ENCODE measurements around the gene MARCHF9. TPM values are rescaled to one million over a fixed set of nuclear protein-coding genes. Genes with fewer than 3 reads are reported as not detected.

The MARCHF9 gene
- total RNA-seq, 2 experiments from 2014 or later: 18.2 to 19.2 TPM

DNA sequence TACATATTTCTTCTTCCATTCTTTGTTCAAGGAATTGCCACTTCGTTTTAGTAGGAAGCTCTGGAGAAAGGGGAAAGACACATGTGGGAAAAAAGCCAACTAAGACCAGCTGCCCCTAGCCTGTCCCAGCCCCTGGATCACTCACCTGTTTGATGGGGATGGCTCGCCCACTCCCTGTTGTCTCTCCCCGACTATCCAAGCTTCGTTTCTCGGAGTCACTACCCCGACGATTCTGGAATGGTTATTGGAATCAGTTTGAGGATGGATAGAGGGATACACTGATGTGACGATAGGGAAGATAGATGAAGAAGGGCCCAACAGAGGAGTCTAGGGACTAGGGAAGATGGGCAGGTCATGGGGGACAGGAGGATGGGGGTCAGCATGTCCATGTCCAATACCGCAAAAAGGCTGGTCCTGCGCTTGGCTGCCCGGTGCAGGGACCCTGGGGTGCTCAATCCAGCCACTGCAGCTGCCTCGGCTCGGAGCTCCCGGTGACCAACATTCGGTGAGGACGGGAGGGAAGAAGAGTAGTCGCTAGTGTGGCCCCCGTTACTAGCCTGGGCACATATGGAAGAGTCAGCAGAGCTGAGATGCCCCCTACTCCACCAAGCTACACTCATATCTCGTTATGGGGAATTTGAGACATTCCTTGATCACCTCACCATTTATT lies 23.4 kb upstream of the MARCHF9 start:
- no peak overlapping the region for H3K27ac Mint-ChIP-seq
- no peaks in the 10 kb centered on the region for H3K27me3 Mint-ChIP-seq
- peaks cover 3% of the 10 kb centered on the region for H3K4me1 Mint-ChIP-seq
- no peaks in the 10 kb centered on the region for H3K9me3 Mint-ChIP-seq
- no peak for DNase-seq
- peaks cover 10% of the 10 kb centered on the region for H3K36me3 Mint-ChIP-seq
- no peak overlapping the region for H3K4me3 Mint-ChIP-seq

DNA sequence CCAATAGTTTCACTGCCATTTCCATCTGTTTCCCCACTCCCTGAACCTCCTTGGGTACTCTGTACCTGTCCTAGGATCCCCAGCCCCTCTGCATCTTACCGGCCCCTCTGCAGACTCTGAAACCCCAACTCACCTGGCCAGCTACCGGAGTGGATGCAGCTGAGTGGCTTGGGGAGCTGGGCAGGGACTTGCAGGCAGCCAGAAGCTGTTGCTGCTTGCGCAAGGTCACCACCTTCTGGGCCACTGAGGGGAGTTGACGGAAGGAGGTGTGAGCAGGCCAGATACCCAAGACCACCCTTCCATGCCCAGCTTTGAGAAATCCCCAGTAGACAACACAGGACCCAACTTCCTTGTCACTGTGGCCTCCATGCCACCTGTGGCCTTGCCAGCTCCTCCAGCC lies 22.6 kb upstream of the MARCHF9 start:
- Mint-ChIP-seq H3K27ac (no peak overlapping the region), H3K36me3 (peaks cover 13% of the 10 kb centered on the region), H3K27me3 (no peaks in the 10 kb centered on the region), H3K4me1 (peaks cover 6% of the 10 kb centered on the region), H3K4me3 (no peak overlapping the region), H3K9me3 (no peaks in the 10 kb centered on the region)
- DNase-seq: no peak

DNA sequence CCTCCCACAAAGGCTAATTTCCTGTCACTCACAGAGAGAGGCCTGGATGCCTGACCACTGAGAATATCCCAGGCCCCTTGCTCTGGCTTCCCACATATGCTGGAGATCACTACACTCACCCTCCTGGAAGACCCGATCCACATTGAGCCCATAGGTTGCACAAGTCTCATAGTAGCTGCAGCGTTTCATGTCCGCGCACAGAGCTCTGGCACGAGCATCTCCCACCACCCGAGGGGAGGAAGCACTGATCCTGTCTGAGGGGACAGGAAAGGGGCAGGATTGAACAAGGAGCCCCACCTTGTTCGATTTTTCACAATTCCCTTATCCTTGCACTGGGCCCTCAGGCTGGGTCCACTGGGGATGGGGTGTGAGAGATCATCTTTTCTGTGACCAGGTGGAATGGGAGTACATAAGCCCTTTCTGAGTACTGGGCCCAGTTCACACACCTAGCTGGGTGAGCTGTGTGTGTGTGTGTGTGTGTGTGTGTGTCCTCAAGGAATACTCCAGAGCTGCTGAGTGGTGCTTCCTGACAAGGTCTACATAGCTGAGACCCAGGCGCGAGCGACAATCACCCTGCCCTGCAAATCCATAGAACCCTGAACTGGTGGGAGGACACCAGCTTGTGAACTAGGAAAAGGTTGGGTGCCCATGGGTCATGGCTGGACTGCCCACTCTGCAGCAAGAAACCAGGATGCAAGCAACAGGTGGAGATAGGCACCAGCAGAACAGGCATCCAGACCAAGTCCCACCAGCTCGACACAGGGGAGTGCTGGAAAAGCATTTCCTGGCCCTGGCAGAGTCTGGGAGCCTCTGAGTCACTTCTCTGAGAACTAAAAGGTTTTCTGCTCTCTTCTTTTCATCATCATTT lies 21.9 kb upstream of the MARCHF9 start:
- H3K27ac Mint-ChIP-seq: peak overlapping the region; percentile 11
- H3K27me3 Mint-ChIP-seq: no peaks in the 10 kb centered on the region
- no peak for DNase-seq
- H3K4me1 Mint-ChIP-seq: peaks cover 6% of the 10 kb centered on the region
- H3K9me3 Mint-ChIP-seq: no peaks in the 10 kb centered on the region
- H3K36me3 Mint-ChIP-seq: peaks cover 10% of the 10 kb centered on the region
- H3K4me3 Mint-ChIP-seq: no peak overlapping the region

DNA sequence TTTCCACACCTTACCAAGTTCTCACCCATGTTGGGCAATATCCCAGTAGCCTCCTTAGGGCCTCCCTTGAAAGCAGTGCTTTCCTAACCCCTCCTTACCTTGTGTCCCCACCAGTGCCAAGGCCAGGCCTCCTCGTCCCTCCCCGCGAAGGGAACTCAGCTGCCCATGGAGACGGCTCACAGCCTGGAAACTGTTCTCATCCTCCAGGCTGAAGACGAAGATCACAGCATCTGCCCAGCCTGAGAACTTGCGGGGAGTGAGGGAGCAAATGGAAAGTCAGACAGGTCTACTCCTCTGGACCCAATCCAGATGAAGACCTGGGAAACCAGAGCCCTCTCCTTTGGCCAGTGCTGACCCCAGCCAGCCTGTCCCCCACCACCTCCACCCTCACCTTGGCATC lies 21.0 kb upstream of the MARCHF9 start:
- Mint-ChIP-seq H3K4me3 (no peak overlapping the region), H3K36me3 (peaks cover 7% of the 10 kb centered on the region), H3K4me1 (peaks cover 7% of the 10 kb centered on the region), H3K27me3 (no peaks in the 10 kb centered on the region), H3K9me3 (no peaks in the 10 kb centered on the region), H3K27ac (no peak overlapping the region)
- DNase-seq: no peak

DNA sequence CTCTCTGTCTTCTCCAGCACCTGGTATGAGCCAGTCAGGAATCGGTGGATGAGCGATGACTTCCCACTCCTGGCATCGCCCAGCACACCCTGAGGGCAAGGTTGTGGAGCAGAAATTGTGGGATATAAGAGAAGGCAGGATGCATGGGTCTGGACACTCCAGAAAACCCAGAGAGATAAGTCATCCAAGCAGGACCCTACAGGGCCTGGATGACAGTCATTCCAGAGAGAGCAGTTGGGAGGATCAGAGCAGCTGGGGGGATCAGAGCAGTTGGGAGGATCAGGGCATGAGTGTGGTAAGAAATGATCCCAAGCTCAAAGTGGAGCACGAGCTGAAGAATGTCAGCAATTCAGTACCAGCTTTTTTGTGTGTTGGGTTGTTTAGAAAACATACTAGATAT lies 20.3 kb upstream of the MARCHF9 start:
- peak overlapping the region; percentile 31 for H3K27ac Mint-ChIP-seq
- no peak overlapping the region for H3K4me3 Mint-ChIP-seq
- H3K4me1 Mint-ChIP-seq: peaks cover 14% of the 10 kb centered on the region
- no peak for DNase-seq
- H3K36me3 Mint-ChIP-seq: peaks cover 7% of the 10 kb centered on the region
- H3K27me3 Mint-ChIP-seq: no peaks in the 10 kb centered on the region
- no peaks in the 10 kb centered on the region for H3K9me3 Mint-ChIP-seq

DNA sequence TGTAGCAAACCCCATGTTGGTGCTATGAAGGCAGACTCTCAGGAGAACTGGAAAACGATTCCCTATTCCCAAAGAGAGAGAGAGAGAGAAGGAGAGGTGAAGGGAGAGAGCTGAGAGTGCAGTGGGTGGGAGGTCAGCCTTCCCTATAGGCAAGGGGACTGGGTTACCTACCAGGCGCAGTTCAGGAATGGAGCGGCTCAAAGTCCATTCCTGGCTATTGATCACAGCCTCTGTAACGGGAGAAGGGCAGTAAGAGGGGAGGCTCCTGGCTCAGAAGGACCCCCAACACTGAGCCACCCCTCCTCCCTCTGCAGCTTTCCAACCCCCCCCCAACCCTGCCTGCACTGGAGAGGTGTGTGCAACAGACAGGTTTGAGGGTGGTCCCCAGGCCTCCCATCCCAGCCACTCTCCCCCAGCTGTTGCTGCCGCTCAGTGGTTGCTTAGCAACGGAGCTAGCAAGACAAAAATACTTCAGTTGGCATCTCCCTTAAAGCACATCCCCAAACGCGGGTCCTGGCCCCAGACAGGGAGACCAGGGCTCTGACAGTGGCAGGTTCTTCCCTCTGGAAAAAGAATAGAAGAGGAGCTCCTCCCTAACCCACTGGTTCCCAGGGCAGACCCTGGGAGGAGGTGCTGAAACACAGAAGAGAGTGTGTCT lies 19.6 kb upstream of the MARCHF9 start:
- no peak overlapping the region for H3K4me3 Mint-ChIP-seq
- peaks cover 7% of the 10 kb centered on the region for H3K36me3 Mint-ChIP-seq
- no peak overlapping the region for H3K27ac Mint-ChIP-seq

DNA sequence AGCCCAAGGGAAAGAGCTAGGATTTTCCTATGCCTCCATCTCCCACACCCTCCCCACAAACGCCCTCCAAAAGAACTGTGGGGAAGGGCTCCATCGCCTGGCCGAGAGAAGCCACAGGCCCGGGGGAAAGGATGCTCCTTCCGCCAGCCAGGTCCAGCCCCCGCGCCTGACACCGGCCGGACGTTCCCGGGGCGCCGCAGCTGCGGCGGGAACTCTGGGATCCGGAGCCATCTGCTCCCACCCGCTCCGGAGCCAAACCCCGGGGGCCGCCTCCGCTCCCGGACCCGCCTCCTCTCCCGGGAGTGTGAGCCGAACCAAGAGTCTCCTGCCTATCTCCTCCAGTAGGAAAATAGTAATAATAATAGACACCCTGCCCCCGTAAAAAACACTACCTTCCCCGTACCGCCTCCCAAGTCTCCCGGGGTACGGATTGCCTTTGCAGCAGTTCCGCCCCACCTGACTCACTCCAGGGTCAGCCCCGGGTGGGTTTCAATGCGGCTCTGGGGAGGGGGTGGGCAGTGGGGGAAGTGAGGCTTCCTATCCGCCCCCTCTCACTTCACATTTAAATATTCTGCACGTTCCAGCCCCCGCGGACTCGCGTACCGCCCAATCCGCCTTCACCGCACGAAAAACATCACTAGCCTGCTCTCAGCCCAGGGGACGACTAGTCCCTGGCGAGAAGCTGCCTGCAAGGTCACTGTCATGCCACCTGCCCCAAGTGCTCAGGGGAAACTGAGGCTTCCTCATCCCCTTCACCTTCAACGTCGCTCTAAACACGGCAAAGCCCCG lies 18.8 kb upstream of the MARCHF9 start:
- H3K27ac Mint-ChIP-seq: no peak overlapping the region
- H3K4me3 Mint-ChIP-seq: no peak overlapping the region
- H3K9me3 Mint-ChIP-seq: no peaks in the 10 kb centered on the region
- DNase-seq: no peak
- peaks cover 27% of the 10 kb centered on the region for H3K4me1 Mint-ChIP-seq
- no peaks in the 10 kb centered on the region for H3K27me3 Mint-ChIP-seq
- H3K36me3 Mint-ChIP-seq: peaks cover 7% of the 10 kb centered on the region

More for the DNA sequence above, 19.6 kb upstream of the MARCHF9 start:
- DNase-seq: no peak
- Mint-ChIP-seq H3K4me1 (peaks cover 20% of the 10 kb centered on the region), H3K9me3 (no peaks in the 10 kb centered on the region), H3K27me3 (no peaks in the 10 kb centered on the region)

DNA sequence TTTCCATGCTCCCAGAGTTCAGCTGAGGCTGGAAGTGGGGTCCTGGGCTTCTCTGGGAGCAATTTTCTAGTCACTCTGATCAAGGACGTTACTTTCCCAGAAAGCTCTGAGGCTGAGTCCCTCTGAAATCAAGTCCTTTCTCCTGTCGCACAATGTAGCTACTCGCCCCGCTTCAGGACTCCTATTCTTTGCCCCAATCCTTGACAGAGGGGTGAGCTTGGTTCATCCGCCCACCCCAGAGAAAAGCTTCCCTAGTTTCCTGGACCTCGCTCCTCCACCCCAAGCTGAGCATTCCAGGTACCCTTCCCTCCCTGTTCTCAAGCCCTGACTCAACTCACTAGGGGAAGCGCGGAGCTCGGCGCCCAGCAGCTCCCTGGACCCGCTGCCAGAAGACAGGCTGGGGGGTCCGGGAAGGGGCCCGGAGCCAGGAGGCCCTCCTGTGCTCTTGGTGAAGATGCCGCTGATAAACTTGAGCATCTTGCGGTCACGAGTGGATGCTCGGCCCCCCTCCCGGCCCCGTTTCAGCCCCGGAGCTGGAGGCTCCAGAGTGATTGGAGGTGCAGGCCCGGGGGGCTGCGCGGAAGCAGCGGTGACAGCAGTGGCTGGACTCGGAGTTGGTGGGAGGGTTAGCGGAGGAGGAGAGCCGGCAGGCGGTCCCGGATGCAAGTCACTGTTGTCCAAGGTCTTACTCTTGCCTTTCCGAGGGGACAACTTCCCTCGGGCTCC lies 18.0 kb upstream of the MARCHF9 start:
- Mint-ChIP-seq H3K4me1 (peaks cover 29% of the 10 kb centered on the region), H3K36me3 (peaks cover 7% of the 10 kb centered on the region), H3K4me3 (no peak overlapping the region), H3K27me3 (no peaks in the 10 kb centered on the region), H3K9me3 (no peaks in the 10 kb centered on the region), H3K27ac (no peak overlapping the region)
- DNase-seq: no peak

DNA sequence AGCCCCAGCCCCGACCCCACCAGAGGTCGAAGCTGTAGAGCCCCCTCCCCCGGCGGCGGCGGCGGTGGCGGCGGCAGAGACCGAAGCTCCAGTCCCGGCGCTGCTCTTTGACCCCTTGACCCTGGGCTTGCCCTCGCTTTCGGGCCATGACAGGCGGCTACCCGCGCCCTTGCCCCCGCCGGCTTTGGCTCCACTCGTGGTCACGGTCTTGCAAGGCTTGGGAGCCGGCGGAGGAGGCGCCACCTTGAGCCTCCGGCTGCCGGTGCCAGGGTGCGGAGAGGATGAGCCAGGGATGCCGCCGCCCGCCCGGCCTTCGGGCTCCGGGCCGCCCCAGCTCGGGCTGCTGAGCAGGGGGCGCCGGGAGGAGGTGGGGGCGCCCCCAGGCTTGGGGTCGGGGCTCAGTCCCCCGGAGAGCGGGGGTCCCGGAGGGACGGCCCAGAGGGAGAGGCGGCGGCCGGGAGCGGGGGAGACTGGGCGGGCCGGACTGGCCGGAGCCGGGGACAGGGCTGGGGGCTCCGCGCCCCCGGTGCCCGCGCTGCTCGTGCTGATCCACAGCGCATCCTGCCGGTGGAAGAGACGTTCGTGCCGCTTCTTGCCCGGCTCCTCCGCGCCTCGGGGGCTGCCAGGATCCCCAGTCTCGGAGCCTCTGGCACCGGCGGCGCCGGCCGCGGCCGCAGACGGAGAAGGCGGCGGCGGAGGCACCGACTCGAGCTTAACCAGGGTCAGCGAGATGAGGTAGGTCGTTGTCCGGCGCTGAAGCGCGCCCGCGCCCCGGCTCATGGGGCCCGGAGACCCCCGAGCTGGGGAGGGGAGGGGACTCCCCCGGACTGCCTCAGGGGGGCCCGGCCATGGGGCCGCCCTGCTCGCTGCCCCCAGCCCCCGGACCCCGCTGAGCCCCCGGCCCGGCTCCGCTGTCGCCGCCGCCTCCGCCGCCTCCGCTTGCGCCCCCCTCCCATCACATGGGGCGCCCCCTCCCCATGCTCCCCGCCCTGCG lies 17.1 kb upstream of the MARCHF9 start:
- Mint-ChIP-seq H3K36me3 (peaks cover 5% of the 10 kb centered on the region), H3K9me3 (no peaks in the 10 kb centered on the region)
- DNase-seq: no peak

DNA sequence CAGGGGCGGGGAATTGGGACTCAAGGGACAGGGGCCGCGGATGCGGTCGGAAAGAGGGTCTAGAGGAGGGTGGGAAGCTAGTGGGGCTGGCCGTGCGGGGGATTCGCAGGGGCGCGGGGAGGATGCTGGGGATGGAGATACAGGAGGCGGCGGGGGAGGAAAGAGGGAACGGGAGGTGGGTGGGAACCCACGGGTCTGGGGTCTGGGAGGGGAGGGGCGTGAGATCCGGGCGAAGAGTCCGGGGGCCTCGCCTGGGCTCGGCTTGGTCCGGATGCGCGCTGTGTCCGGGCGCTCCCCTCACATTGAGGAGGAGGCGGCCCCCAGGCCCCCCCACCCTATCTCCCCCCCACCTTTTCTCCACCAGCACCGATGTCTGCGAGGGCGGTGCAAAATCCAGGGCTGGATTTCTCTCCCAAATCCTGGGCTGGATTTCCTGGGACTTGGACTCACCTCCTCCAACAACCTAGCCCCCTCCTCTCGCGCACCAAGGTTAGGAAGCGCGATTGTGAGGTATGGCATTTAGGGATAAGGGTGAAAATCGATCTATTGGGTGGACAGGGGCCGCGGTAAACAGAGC lies 16.2 kb upstream of the MARCHF9 start, which contains the start of gene AGAP2:
AGAP2 (minus strand) TSS at position 82 of the 577 bp plus-strand sequence. CDS start 496 bp downstream, outside the sequence.
- Mint-ChIP-seq H3K4me1 (peaks cover 36% of the 10 kb centered on the region), H3K9me3 (no peaks in the 10 kb centered on the region), H3K27ac (peak within 1 kb of the TSS; percentile 74), H3K27me3 (no peaks in the 10 kb centered on the region), H3K36me3 (peaks cover 5% of the 10 kb centered on the region), H3K4me3 (peak within 1 kb of the TSS; percentile 63)
- DNase-seq: no peak

More for the DNA sequence above, 17.1 kb upstream of the MARCHF9 start:
- Mint-ChIP-seq H3K27ac (no peak overlapping the region), H3K4me1 (peaks cover 34% of the 10 kb centered on the region), H3K4me3 (no peak overlapping the region), H3K27me3 (no peaks in the 10 kb centered on the region)

DNA sequence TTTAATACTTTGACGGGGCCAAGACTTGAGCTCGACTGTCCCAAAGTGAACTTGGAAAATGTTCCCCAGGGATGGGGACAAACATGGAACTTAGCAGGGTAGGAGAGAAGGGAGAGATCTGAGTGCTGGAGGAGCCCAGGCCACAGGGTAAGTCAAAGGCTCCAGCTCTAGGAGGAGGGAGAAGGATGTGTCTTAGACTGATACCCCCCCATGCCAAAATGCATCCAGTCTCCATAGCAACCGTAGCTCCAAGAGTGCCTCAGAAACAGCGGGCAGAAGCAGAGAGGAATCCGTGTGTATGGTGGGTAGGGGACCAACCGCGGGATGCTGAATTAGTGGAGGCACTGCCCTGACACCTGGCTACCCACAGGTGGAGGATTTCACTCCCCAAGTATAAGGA lies 15.5 kb upstream of the MARCHF9 start:
- no peaks in the 10 kb centered on the region for H3K27me3 Mint-ChIP-seq
- no peak for DNase-seq
- H3K27ac Mint-ChIP-seq: peak overlapping the region; percentile 74
- H3K36me3 Mint-ChIP-seq: peaks cover 5% of the 10 kb centered on the region
- H3K9me3 Mint-ChIP-seq: no peaks in the 10 kb centered on the region
- H3K4me3 Mint-ChIP-seq: peak overlapping the region; percentile 63
- peaks cover 43% of the 10 kb centered on the region for H3K4me1 Mint-ChIP-seq

DNA sequence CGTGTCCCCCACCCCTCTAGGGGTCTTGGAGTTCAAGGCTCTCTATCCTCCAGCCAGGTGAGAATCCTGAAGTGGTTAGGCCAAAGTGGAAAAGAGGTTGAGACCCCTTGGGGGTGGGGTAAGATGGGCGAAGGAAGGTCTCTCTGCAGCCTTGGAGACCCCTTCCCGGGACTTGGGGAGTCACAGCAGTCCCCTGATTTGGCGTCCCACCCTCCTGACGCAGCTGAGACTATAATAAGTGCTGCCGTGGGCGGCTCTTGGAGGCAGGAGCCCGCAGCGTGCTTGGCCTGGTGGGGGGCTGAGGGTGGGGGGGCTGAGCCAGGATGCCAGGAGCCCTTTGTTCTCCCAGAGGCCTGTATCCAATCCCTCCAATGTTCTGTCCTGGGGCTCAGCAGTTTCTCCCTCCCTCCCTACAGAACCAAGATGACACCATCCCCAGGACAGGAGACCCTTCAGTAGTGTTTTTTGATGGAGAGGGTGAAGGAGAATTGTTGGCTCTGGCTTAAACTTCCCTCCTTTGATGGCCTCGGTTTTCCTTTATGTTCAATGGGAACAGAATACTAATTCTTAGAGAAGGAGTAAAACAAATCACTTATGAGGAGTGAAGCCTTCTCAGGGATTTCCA lies 14.9 kb upstream of the MARCHF9 start:
- H3K4me1 Mint-ChIP-seq: peaks cover 47% of the 10 kb centered on the region
- H3K4me3 Mint-ChIP-seq: peak overlapping the region; percentile 63
- H3K27me3 Mint-ChIP-seq: no peaks in the 10 kb centered on the region

More for the DNA sequence above, 14.9 kb upstream of the MARCHF9 start:
- Mint-ChIP-seq H3K36me3 (peaks cover 5% of the 10 kb centered on the region), H3K27ac (peak overlapping the region; percentile 74), H3K9me3 (no peaks in the 10 kb centered on the region)
- no peak for DNase-seq
